HG02763 (cell line): ENCODE data around the gene PTEN.

Source experiments
- ATAC-seq: cut with Tn5 transposase; IDR thresholded peaks from one replicate; pipeline ENCODE4 v1.9.1; 2021; ENCODE audit warnings: mild to moderate bottlenecking, moderate library complexity; ENCODE audit not compliant: unreplicated experiment

PTEN gene

DNA sequence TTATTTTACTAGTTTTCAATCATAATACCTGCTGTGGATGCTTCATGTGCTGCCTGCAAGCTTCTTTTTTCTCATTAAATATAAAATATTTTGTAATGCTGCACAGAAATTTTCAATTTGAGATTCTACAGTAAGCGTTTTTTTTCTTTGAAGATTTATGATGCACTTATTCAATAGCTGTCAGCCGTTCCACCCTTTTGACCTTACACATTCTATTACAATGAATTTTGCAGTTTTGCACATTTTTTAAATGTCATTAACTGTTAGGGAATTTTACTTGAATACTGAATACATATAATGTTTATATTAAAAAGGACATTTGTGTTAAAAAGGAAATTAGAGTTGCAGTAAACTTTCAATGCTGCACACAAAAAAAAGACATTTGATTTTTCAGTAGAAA, 103.0 kb downstream of the PTEN start:
- no peak for ATAC-seq

DNA sequence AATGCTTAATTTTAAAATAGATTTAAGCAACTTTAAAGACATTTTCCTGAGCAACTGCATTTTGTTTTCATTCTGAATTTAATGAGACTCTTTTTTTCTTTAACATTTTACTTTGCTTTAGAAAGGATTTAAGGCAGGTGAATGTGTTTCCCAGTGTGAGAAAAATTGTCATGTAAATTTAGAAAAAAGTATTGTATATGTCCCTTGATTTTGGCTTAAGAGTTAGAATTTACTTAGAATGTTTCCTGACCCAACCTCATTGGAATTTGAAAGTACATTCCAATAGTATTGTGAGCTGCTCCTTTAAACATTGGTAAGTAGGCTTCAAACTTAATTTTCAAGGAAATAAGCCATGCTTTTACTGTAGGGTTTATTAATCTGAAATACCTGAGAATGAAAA, 110.2 kb downstream of the PTEN start:
- no peak for ATAC-seq

DNA sequence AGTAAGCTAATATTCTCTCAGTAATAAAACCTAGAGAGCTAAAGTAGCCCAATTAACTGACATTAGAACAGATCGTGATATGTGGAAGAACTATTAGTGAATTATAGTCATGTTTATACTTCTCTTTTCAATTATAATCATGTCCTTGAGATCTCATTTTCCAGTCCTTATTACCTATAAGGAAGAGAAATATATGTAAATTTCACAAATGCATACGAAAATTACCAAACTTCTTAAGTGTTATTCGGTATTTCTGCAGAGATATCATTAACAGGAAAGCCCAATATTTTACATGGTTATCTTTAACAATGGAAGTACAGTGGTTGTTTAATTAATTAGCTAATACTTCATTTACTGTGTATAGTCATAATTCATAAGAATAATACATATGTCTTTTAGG, 110.7 kb downstream of the PTEN start:
- ATAC-seq: no peak

DNA sequence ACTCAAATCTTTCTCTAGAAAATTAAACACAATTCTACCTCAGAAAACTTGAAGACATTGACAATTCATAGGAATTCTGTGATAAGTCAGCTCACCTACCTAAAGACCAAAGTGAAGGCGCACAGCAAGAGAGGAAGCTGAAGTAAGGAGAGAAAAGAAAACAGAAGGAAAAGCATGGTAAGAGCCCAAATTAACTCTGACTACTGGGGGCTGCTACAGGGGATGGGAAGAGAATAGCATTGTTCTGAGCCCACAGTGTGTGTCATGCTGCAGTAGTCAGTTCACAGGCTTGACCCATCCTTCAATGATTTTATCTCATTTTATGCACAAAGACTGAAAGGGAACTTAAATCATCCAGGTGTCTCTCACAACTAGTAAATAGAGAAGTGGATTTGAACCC, 111.3 kb downstream of the PTEN start:
- no peak for ATAC-seq

DNA sequence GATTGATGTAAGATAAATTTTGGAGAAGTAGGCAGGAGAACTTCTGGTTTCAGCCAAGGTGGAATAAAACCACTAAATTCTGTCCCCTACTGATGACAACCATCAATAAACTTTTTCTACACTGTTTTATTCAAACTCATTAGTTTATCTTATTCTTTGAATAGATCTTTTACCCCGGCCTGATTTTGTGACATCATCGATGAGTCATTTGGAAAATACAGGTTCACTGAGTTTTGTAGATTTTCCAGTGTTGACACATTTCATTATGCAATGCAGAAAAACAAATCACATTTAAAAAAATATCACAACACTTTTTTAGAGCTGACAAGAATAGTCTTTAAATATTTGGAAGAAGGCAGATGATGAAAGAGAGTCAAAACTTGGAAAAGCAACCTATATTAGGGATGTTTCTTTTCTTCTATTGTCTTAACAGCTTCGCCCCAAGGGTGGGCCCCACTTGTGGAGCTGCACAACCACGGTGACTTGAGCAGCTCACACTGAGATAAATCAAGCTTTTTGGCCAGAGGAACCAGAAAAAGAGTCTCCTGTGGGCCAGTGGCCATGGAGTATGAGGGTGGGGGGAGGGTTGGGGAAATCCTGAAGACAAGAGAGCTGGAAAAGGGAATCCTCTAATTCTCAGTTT, 112.8 kb downstream of the PTEN start:
- no peak for ATAC-seq

DNA sequence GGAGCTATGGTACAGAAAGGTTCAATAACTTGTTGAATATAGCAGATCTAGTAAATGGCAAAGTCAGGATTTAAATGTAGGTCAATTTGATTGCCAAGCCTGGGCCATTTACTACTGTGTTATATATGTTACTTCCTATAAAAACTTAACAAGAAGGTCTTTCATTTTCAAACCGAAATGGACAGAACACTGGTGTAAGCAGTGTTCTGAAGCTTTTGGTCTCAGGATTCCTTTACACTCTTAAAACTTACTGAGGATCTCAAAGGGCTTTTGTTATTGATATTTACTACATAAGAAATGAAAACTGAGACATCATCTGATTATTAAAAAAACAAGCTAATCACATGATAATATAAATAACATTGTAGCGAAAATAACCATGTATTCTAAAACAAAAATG, 114.7 kb downstream of the PTEN start:
- ATAC-seq: no peak

DNA sequence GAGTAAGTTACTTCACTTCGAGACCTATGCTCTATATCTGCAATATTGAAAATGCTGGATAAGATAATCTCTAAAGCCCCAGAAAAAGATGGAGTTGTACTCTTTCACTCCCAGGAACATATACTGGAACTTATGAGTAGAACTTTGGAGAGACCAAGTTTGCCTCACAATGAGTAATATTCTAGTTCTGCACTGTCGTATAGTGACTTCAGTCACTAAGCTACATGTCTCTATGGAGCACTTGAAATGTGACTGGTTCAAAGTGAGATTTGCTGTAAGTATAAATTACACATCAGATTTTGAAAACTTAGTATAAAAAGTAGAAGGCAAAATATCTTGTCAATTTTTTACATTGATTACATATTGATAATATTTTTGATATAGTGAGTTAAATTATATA, 116.4 kb downstream of the PTEN start:
- no peak for ATAC-seq

DNA sequence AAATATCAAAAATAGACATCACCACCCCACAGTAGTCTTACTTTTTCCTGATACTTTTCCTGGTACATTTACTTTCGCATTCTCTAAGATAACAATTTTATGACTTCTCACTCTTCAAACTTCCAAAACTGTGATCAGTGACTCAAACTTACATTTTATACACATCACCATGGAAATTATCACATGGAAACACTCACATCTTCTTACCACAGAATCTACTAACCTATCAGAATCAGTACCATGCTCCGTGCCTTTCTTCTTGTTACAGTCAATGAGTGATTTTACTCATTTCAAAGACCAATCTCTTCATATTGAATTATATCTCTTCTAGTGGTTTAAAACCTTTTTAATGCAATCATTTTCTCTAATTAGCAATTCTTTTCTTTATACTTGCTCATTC, 120.3 kb downstream of the PTEN start:
- no peak for ATAC-seq

DNA sequence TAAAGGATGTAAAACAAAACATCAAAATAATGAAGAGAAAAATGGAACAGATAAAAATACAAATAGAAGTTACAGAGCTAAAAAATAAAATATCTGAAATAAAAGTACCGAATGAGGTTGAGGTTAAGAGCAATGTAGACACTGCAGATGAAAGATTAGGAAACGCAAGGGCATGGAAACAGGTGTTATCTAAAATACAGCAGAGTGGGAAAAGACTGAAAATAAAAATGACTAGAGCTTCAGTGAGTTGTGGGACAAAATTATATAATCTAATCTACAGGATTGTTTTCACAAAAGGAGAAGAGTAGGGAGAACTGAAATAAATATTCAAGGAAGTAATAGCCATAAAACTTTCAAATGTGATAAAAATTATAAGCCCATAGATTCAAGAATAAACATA, 123.8 kb downstream of the PTEN start:
- no peak for ATAC-seq

DNA sequence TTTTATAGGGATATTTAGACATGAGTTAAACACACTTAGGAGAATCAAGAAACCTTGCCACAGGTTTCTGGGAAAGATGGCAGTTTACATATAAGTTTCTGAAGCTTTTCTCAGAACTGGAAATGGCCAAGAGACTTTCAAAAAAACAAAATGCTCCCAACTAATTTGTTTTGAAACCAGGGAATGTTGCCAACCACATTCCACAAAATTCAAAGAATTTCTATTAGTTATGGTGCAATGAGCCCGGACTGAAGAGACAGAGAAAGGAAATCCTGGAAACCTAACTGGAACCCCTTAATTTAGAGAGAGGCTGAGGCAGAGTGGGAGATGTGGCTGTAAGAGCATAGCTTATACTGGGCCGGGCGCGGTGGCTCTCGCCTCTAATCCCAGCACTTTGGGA, 128.5 kb downstream of the PTEN start:
- no peak for ATAC-seq

DNA sequence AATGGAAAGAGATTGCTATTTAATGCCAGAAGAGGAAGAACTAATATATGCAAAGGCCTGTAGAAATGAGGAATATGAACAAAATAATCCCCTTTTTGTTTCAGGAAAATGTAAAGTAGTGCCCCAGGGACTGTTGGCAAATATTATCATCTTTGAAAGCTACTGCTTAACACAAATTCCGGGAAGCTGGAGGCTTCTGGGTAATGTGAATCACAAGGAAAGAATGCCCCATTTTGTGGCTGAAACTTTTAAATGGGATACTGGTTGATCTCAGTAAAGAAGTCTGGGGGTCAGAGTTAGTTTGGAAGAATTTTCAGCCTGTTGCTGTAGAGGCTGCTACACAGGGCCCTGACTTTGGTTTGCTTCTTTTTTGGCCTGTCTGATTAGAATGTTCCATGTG, 141.0 kb downstream of the PTEN start:
- ATAC-seq: no peak

DNA sequence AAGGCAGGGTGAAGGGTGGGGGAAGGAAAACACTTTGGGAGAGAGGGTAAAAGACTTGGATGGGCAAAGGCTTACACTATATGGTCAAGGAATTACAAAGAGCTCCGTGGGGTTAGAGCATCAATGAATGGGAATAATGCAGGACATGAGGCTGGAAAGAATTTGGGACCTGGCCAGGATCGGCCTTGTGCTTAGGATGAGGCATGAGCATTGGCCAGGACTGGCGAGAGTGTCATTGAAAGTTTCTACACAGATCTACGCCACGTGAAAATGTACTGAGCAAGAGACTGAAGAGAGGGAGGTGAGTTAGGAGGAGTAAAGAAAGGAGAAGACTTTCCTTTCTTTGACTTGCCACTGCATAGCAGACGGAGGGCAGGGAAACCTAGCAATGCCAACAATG, 142.8 kb downstream of the PTEN start:
- no peak for ATAC-seq

DNA sequence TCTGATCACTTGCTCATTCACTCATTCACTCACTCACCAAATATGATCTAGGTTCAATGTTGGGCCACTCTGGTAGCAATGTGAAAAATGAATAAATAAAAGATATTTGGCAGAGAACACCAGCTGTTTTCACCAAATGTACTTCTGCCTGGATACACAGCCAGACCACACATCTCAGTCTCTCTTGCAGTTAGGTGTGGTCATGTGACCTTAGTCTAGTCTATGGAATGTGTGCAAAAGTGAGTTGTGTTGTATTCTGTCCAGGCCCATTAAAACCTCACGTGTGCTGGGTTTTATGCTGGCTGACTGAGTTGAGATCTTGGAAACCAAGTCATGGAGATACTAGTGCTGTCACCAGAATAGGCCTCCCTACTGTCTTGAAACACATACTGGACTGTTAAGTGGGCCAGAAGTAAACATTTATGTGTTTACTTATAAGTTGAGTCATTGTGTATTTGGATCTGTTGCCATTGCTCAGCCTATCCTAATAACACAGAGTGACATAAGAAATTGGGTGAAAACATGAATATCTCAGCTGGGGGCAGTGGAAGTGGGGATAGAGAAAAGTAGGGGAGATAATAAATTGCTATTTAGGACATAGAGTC, 145.5 kb downstream of the PTEN start:
- no peak for ATAC-seq

DNA sequence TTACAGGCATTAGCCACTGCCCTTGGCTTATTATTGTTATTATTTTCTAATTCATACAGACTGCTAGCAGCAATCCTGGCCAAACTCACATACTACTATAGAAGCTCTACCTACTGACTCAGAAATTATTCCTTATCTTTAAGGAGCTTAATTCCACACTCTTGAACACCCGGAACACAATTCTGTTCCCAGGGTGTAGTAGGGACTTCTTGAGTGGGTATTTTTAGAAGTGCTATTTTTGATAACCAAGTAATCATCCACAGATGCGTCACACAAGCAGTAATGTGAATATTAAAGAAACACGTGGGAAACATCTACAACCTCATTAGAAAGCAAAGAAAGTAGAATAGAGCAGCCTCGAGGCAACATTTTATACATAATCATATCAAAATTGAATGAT, 149.2 kb downstream of the PTEN start:
- no peak for ATAC-seq

DNA sequence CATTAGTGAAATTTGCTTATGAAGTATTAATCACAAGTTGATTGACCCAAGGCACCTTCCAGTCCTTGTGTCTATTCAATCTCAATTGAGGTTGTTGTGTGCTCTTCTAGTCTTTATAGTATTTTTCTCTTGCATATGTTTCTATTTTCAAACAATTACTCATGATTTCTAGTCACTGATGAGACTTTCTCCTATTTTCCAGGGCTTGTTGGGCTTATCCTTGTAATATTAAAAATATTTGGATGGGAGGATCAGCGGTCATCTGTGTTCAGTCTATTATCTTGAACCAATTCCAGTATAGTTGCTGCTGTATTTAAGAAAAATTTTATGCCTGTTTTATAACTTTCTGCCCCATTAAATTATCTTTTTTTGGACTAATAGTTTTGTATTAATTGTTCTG, 154.4 kb downstream of the PTEN start:
- ATAC-seq: no peak

DNA sequence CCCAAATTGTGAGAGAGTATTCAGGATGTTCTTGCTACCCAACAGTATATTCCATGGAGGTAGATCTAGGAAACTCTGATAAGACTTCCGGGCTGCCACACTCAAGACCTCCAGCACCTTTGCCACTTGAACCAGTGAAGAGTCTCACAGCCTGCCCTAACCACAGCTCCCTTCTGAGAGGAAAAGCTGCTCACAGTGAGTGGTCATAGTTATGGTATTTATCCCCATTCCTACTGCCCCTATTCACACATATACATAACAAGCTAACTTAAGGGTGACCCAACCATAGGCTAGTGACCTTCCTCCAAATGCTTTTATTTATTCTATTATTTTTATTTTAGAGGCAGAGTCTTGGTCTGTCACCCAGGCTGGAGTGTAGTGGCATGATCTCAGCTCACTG, 156.3 kb downstream of the PTEN start:
- ATAC-seq: no peak
